ENCODE data around the gene TRPM5.

DNA sequence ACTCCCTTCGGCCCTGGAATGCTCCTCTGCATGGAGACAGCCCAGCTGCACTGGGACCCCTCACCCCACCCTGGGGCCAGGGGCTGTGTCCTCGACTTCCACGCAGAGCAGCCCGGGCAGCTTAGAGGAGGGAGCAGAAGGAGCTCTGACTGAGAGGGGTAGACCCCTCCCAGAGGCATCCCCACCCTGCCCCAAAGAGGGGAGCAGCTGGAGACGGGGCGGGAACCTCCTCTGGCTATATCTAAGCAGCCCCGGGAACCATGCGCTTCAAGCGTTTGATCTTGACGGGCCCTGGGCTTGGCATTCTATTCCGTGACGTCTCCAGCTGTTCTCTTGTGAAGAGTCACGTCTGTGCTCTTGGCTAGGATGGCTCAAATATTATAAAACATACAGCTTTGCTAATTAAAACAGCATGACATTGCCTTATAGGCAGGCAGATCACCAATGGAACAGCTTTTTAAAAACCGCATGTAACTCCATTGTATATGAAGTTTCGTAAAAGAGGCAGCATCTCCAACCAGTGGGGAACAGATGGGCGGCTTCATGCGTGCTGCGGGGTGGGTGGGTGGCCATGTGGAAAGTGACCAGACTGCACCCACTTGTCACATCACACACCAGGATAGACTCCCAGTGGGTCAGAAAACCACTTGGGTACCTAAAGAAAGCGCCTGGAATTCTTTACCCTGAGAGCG is 8.2 kb upstream of the TRPM5 start:
- TF ChIP-seq CTCF (IDR thresholded peaks at IDR 0.05), result no peak
- TF ChIP-seq POLR2A (IDR thresholded peaks at IDR 0.05), result no peak

All from uterus (tissue), 2 donors.